ENCODE data around the gene ALCAM. TPM values are rescaled to one million over a fixed set of nuclear protein-coding genes. Genes with fewer than 3 reads are reported as not detected.

Gene ALCAM
- total and polyA plus RNA-seq, 2 of the 8 experiments (the other 6 are each of a cell fraction or from before 2014, with no cell fraction given) = 10.8 to 33.0 TPM

GRCh38 chr3:105459566-105460290, 93.0 kb downstream of the ALCAM start:
- WGBS, 2 experiments (ENCODE audit: extremely low coverage in 1 of 2, insufficient coverage in 1 of 2, insufficient read length in 1 of 2, insufficient replicate concordance in 2 of 2, low coverage in 1 of 2, low lambda C conversion rate in 2 of 2, missing lambda C conversion rate in 1 of 2) = 86% methylated on average over 3 of the region's 3 CpGs; no CpG with 5 or more reads in 1 of the 2 experiments
- FAIRE-seq = no peak
- peaks cover 0 to 18% of the 10 kb centered on the region in 2 experiments; a peak in 3 of 4 replicates for H3K79me2 ChIP-seq (ENCODE audit: control insufficient read depth in 1 of 2, insufficient read depth in 2 of 2, low read length in 2 of 2)
- TF ChIP-seq E2F6 (IDR thresholded peaks at IDR 0.05) = no peak
- TF ChIP-seq POU5F1 (IDR thresholded peaks at IDR 0.05; ENCODE audit: low read depth, low read length) = no peak
- no peak for TF ChIP-seq MAX (IDR thresholded peaks at IDR 0.05)
- TF ChIP-seq EZH2 (IDR thresholded peaks at IDR 0.05; ENCODE audit: low read depth, low read length, severe bottlenecking) = no peak
- TF ChIP-seq SIRT6 (IDR thresholded peaks at IDR 0.05; ENCODE audit: low read length) = no peak
- TF ChIP-seq RXRA (IDR thresholded peaks at IDR 0.05; ENCODE audit: insufficient read depth, low read depth, low read length) = no peak
- no peak for TF ChIP-seq MAFK (IDR thresholded peaks at IDR 0.05; ENCODE audit: low read depth, low read length)
- no peak for TF ChIP-seq TAF7 (optimal IDR thresholded peaks at IDR 0.05; ENCODE audit: borderline replicate concordance, low read depth, low read length)
- TF ChIP-seq CEBPB (IDR thresholded peaks at IDR 0.05; ENCODE audit: low read depth, low read length) = no peak
- TF ChIP-seq EGR1 (IDR thresholded peaks at IDR 0.05; ENCODE audit: borderline replicate concordance, low read depth, low read length) = no peak
- no peak for TF ChIP-seq KDM4A (IDR thresholded peaks at IDR 0.05; ENCODE audit: low read depth, low read length, severe bottlenecking)
- TF ChIP-seq KDM1A (IDR thresholded peaks at IDR 0.05; ENCODE audit: borderline replicate concordance, low read length) = no peak

More at GRCh38 chr3:105459566-105460290, 93.0 kb downstream of the ALCAM start:
- no peak overlapping the region for H3K18ac ChIP-seq (ENCODE audit: extremely low read depth, low read length)
- H3K4me3 ChIP-seq (ENCODE audit: extremely low read depth in 1 of 4, insufficient read depth in 2 of 4, low read depth in 3 of 4, low read length in 4 of 4) = no peak overlapping the region
- no peak overlapping the region for H2BK12ac ChIP-seq (ENCODE audit: low read depth, low read length)
- H2AFZ ChIP-seq (ENCODE audit: low read length) = no peak overlapping the region
- H3K27me3 ChIP-seq (replicated peaks in 1 of 4; ENCODE audit: control insufficient read depth in 3 of 4, extremely low read depth in 1 of 4, insufficient read depth in 3 of 4, low read length in 3 of 4) = no peaks in the 10 kb centered on the region
- no peak for DNase-seq (ENCODE audit: low read depth in 1 of 2, low spot score in 2 of 2)
- H3K23me2 ChIP-seq (ENCODE audit: low read depth, low read length) = no peaks in the 10 kb centered on the region
- H3K36me3 ChIP-seq (ENCODE audit: control insufficient read depth in 2 of 4, insufficient read depth in 4 of 4, low read length in 3 of 4) = no peaks in the 10 kb centered on the region
- H2BK120ac ChIP-seq (replicated peaks; ENCODE audit: low read depth, low read length) = no peak overlapping the region
- H2BK15ac ChIP-seq (ENCODE audit: low read length) = no peak overlapping the region
- H4K5ac ChIP-seq (ENCODE audit: insufficient read length, low read depth, low read length) = no peak overlapping the region
- H3K4me1 ChIP-seq (replicated peaks in 1 of 4; ENCODE audit: control insufficient read depth in 3 of 4, insufficient read depth in 4 of 4, low read length in 3 of 4) = peaks cover 0 to 4% (median 0%) of the 10 kb centered on the region in 4 experiments; a peak in 2 of 7 replicates
- no peak overlapping the region for H3K56ac ChIP-seq (replicated peaks; ENCODE audit: insufficient read length, low read depth, low read length)
- no peak overlapping the region for H2BK20ac ChIP-seq (ENCODE audit: low read length)
- no peak overlapping the region for H3K4me2 ChIP-seq (ENCODE audit: insufficient read depth in 1 of 2, low read depth in 2 of 2, low read length in 2 of 2)
- no peaks in the 10 kb centered on the region for H3K9me3 ChIP-seq (ENCODE audit: insufficient read depth in 2 of 2, low read depth in 1 of 2, low read length in 1 of 2)
- CTCF ChIA-PET (ENCODE audit: partially characterized antibody) = no interaction called here
- no peak overlapping the region for H3K14ac ChIP-seq (ENCODE audit: insufficient read length)
- H3K4ac ChIP-seq (replicated peaks; ENCODE audit: insufficient read length, low read depth, low read length) = no peak overlapping the region
- no peaks in the 10 kb centered on the region for H3K79me1 ChIP-seq (ENCODE audit: low read depth, low read length)
- no peak overlapping the region for H4K8ac ChIP-seq (ENCODE audit: extremely low read depth, insufficient read depth, low read length)
- H2AK5ac ChIP-seq (ENCODE audit: low read depth, low read length) = no peak overlapping the region
- no peak overlapping the region for H4K91ac ChIP-seq (replicated peaks; ENCODE audit: insufficient read length, low read length)
- no peak overlapping the region for H3K9ac ChIP-seq (replicated peaks in 1 of 4; ENCODE audit: extremely low read depth in 1 of 4, low read depth in 3 of 4, low read length in 3 of 4)
- H4K20me1 ChIP-seq (replicated peaks in 1 of 2; ENCODE audit: control insufficient read depth in 1 of 2, insufficient read depth in 2 of 2, low read length in 2 of 2) = no peaks in the 10 kb centered on the region
- no peak overlapping the region for H3K23ac ChIP-seq (ENCODE audit: insufficient read length)
- POLR2A ChIA-PET (ENCODE audit: partially characterized antibody) = no interaction called here
- H2BK5ac ChIP-seq (ENCODE audit: low read depth, low read length) = no peak overlapping the region
- no peak overlapping the region for H3K27ac ChIP-seq (ENCODE audit: low read depth, low read length)

Measured in H1 (cell line).